Thyroid gland (tissue), 4 donors: Measurements from ENCODE around the gene FBRSL1.

Experiments
- CTCF ChIP-seq, 6 experiments: fragments of 200-600 bp in 3 of 6; fragments of 450-650 bp in 3 of 6; sonication (generic) in 3 of 6; IDR thresholded peaks; one replicate each; pipeline ENCODE4 v1.5.1; 2016 to 2019; ENCODE audit warnings: antibody characterized with exemption in 6 of 6, mild to moderate bottlenecking in 2 of 6, inconsistent platforms in 1 of 6, moderate library complexity in 1 of 6
- POLR2A ChIP-seq, 2 donors: fragments of 450-650 bp; IDR thresholded peaks; one replicate each; pipeline ENCODE4 v1.6.1; 2017; ENCODE audit warnings: antibody characterized with exemption in 2 of 2, mild to moderate bottlenecking in 2 of 2, moderate library complexity in 1 of 2

- TF ChIP-seq CTCF (IDR thresholded peaks at IDR 0.05) = no peak
- no peak for TF ChIP-seq POLR2A (IDR thresholded peaks at IDR 0.05)
Measured at GRCh38 chr12:132486576-132486975, 3.4 kb upstream of the FBRSL1 start.
